ENCODE data around the gene NUP155. TPM values are rescaled to one million over a fixed set of nuclear protein-coding genes. Genes with fewer than 3 reads are reported as not detected.
"Not testable (repeated sequence)": the region's sequence is repeated elsewhere in the genome, so short reads cannot be mapped to it uniquely, and the experiment has no call there.

Gene NUP155
- total RNA-seq, 2 experiments from 2014 or later, result 21.6 to 26.0 TPM

GRCh38 chr5:37272511-37272910, 98.4 kb downstream of the NUP155 start:
- no peak for ATAC-seq (ENCODE audit: poor library complexity)
- no peak overlapping the region for H3K27ac Mint-ChIP-seq

GRCh38 chr5:37268100-37268499, 102.8 kb downstream of the NUP155 start:
- H3K27me3 Mint-ChIP-seq; DNase-seq; POLR2A ChIA-PET; CTCF ChIA-PET; H3K36me3 ChIP-seq (ENCODE audit: insufficient read depth, low read length); H3K4me3 ChIP-seq (ENCODE audit: low read length); H3K4me1 ChIP-seq (ENCODE audit: insufficient read depth, low read length); ATAC-seq (ENCODE audit: poor library complexity); H3K27me3 ChIP-seq (ENCODE audit: control insufficient read depth in 1 of 2, insufficient read depth in 2 of 2, low read length in 2 of 2); H3K4me3 Mint-ChIP-seq; H3K27ac ChIP-seq (ENCODE audit: low read depth in 1 of 2, low read length in 2 of 2); H3K9me3 ChIP-seq (ENCODE audit: control insufficient read depth in 1 of 2, insufficient read depth in 1 of 2, low read length in 2 of 2); H3K4me1 Mint-ChIP-seq (ENCODE audit: low read depth); H3K36me3 Mint-ChIP-seq (ENCODE audit: low read depth); H3K27ac Mint-ChIP-seq; intact Hi-C loops (cut with DNase I, micrococcal nuclease): not testable (repeated sequence)
- peaks cover 12% of the 10 kb centered on the region for H3K9me3 Mint-ChIP-seq

More at GRCh38 chr5:37272511-37272910, 98.4 kb downstream of the NUP155 start:
- Mint-ChIP-seq H3K4me1 (ENCODE audit: low read depth) (no peaks in the 10 kb centered on the region), H3K9me3 (peaks cover 6% of the 10 kb centered on the region), H3K4me3 (no peak overlapping the region), H3K36me3 (ENCODE audit: low read depth) (no peaks in the 10 kb centered on the region), H3K27me3 (no peaks in the 10 kb centered on the region)
- no peaks in the 10 kb centered on the region for H3K36me3 ChIP-seq (ENCODE audit: insufficient read depth, low read length)
- intact Hi-C loops (cut with DNase I, micrococcal nuclease), result no loop called here
- no peak overlapping the region for H3K4me3 ChIP-seq (ENCODE audit: low read length)
- H3K4me1 ChIP-seq (ENCODE audit: insufficient read depth, low read length), result no peaks in the 10 kb centered on the region
- H3K9me3 ChIP-seq (ENCODE audit: control insufficient read depth in 1 of 2, insufficient read depth in 1 of 2, low read length in 2 of 2), result peaks cover 0 to 9% of the 10 kb centered on the region in 2 experiments
- TF ChIP-seq CTCF (IDR thresholded peaks at IDR 0.05), result no peak
- no peak overlapping the region for H3K27ac ChIP-seq (ENCODE audit: low read depth in 1 of 2, low read length in 2 of 2)
- ChIA-PET CTCF (no interaction called here), POLR2A (no interaction called here)
- H3K27me3 ChIP-seq (ENCODE audit: control insufficient read depth in 1 of 2, insufficient read depth in 2 of 2, low read length in 2 of 2), result no peaks in the 10 kb centered on the region
- DNase-seq, result no peak

GRCh38 chr5:37255774-37256358, 115.0 kb downstream of the NUP155 start:
- CTCF ChIA-PET, result no interaction called here
- Histone ChIP-seq H3K27ac (ENCODE audit: low read depth in 1 of 2, low read length in 2 of 2) (no peak overlapping the region), H3K36me3 (ENCODE audit: insufficient read depth, low read length) (no peaks in the 10 kb centered on the region), H3K27me3 (ENCODE audit: control insufficient read depth in 1 of 2, insufficient read depth in 2 of 2, low read length in 2 of 2) (no peaks in the 10 kb centered on the region), H3K4me1 (ENCODE audit: insufficient read depth, low read length) (no peaks in the 10 kb centered on the region), H3K4me3 (ENCODE audit: low read length) (no peak overlapping the region), H3K9me3 (ENCODE audit: control insufficient read depth in 1 of 2, insufficient read depth in 1 of 2, low read length in 2 of 2) (peaks cover 0 to 3% of the 10 kb centered on the region in 2 experiments)
- TF ChIP-seq CTCF (IDR thresholded peaks at IDR 0.05), result no peak
- Mint-ChIP-seq H3K36me3 (ENCODE audit: low read depth) (no peaks in the 10 kb centered on the region), H3K4me3 (no peak overlapping the region), H3K27me3 (no peaks in the 10 kb centered on the region), H3K27ac (no peak overlapping the region), H3K4me1 (ENCODE audit: low read depth) (no peaks in the 10 kb centered on the region), H3K9me3 (peaks cover 3% of the 10 kb centered on the region)
- no peak for ATAC-seq (ENCODE audit: poor library complexity)
- no peak for DNase-seq
- POLR2A ChIA-PET, result interaction anchor here (0.6 kb wide), 1 partner anchor 607 kb away, joined by 4 read pairs; no protein-coding TSS in a partner anchor
- intact Hi-C loops (cut with DNase I, micrococcal nuclease), result no loop called here

- H3K4me3 ChIP-seq (ENCODE audit: low read length), result no peak overlapping the region
- POLR2A ChIA-PET, result interaction anchor here (0.6 kb wide), 1 partner anchor 96 kb away, joined by 3 read pairs; no protein-coding TSS in a partner anchor
- intact Hi-C loops (cut with DNase I, micrococcal nuclease), result no loop called here
- CTCF ChIA-PET, result interaction anchor here (0.6 kb wide), 1 partner anchor 37 kb away, joined by 4 read pairs; no protein-coding TSS in a partner anchor
- peaks cover 3% of the 10 kb centered on the region for H3K9me3 Mint-ChIP-seq
- H3K36me3 ChIP-seq (ENCODE audit: insufficient read depth, low read length), result no peaks in the 10 kb centered on the region
- H3K9me3 ChIP-seq (ENCODE audit: control insufficient read depth in 1 of 2, insufficient read depth in 1 of 2, low read length in 2 of 2), result peaks cover 0 to 3% of the 10 kb centered on the region in 2 experiments
- peaks cover 4% of the 10 kb centered on the region for H3K4me1 ChIP-seq (ENCODE audit: insufficient read depth, low read length)
- no peak overlapping the region for H3K27ac Mint-ChIP-seq
- H3K36me3 Mint-ChIP-seq (ENCODE audit: low read depth), result peaks cover 4% of the 10 kb centered on the region
- no peaks in the 10 kb centered on the region for H3K27me3 ChIP-seq (ENCODE audit: control insufficient read depth in 1 of 2, insufficient read depth in 2 of 2, low read length in 2 of 2)
- peaks cover 5% of the 10 kb centered on the region for H3K4me1 Mint-ChIP-seq (ENCODE audit: low read depth)
- no peak for TF ChIP-seq CTCF (IDR thresholded peaks at IDR 0.05)
- ATAC-seq (ENCODE audit: poor library complexity) (no peak), DNase-seq (no peak)
- no peak overlapping the region for H3K4me3 Mint-ChIP-seq
- H3K27ac ChIP-seq (ENCODE audit: low read depth in 1 of 2, low read length in 2 of 2), result no peak overlapping the region
- H3K27me3 Mint-ChIP-seq, result no peaks in the 10 kb centered on the region
These were observed 116.3 kb downstream of the NUP155 start for GRCh38 chr5:37254581-37254980.

Measured in CD4-positive, alpha-beta T cell (primary cell).